Naive B cell (primary cell): Measurements from ENCODE around the gene DGUOK. TPM values are rescaled to one million over a fixed set of nuclear protein-coding genes. Genes with fewer than 3 reads are reported as not detected.
"Not testable (repeated sequence)": the region's sequence is repeated elsewhere in the genome, so short reads cannot be mapped to it uniquely, and the experiment has no call there.

ENCODE experiments used
- ATAC-seq, 2 donors: fragments of 150-1000 bp; cut with Tn5 transposase; 2 replicates each; pipeline ENCODE4 v1.10.0; 2021; ENCODE audit warnings: low read depth in 2 of 2, mild to moderate bottlenecking in 2 of 2, moderate library complexity in 2 of 2
- DNase-seq: peaks from one replicate; pipeline ENCODE4 v3.0.0; 2022
- H3K27ac Mint-ChIP-seq, 6 donors: one replicate each; pipeline ENCODE4 v1.8.0; 2020 to 2022; ENCODE audit warnings: mild to moderate bottlenecking in 6 of 6, mixed read lengths in 6 of 6, moderate library complexity in 5 of 6, inconsistent platforms in 2 of 6
- H3K27me3 Mint-ChIP-seq, 3 donors: one replicate each; pipeline ENCODE4 v1.8.0; 2021 to 2022; ENCODE audit warnings: mixed read lengths in 3 of 3, mild to moderate bottlenecking in 1 of 3
- H3K36me3 Mint-ChIP-seq, 2 donors: one replicate each; pipeline ENCODE4 v1.8.0; 2020 to 2022; ENCODE audit warnings: mixed read lengths in 2 of 2, inconsistent platforms in 1 of 2, mild to moderate bottlenecking in 1 of 2
- H3K4me1 Mint-ChIP-seq, 3 donors: one replicate each; pipeline ENCODE4 v1.8.0; 2020 to 2022; ENCODE audit warnings: mixed read lengths in 3 of 3, inconsistent platforms in 1 of 3, mild to moderate bottlenecking in 1 of 3, moderate library complexity in 1 of 3
- H3K4me3 Mint-ChIP-seq, 8 donors: one replicate each; pipeline ENCODE4 v1.8.0; 2020 to 2022; ENCODE audit warnings: mild to moderate bottlenecking in 8 of 8, mixed read lengths in 8 of 8, moderate library complexity in 8 of 8, inconsistent platforms in 2 of 8
- H3K9me3 Mint-ChIP-seq, 7 donors: one replicate each; pipeline ENCODE4 v1.8.0; 2020 to 2022; ENCODE audit warnings: mixed read lengths in 7 of 7, mild to moderate bottlenecking in 5 of 7, inconsistent platforms in 2 of 7, moderate library complexity in 1 of 7
- polyA plus RNA-seq, 6 donors: library from polyadenylated mRNA; unstranded; fragments of 300-500 nt; fragmentation: Illumina TruSeq; gene quantifications; one replicate each; pipeline ENCODE4 v1.2.3, GENCODE V29; 2021; ENCODE audit warnings: low read depth in 6 of 6

Gene DGUOK
- 100 to 1,000 TPM; 192 to 245 (median 213) TPM for polyA plus RNA-seq

DNA sequence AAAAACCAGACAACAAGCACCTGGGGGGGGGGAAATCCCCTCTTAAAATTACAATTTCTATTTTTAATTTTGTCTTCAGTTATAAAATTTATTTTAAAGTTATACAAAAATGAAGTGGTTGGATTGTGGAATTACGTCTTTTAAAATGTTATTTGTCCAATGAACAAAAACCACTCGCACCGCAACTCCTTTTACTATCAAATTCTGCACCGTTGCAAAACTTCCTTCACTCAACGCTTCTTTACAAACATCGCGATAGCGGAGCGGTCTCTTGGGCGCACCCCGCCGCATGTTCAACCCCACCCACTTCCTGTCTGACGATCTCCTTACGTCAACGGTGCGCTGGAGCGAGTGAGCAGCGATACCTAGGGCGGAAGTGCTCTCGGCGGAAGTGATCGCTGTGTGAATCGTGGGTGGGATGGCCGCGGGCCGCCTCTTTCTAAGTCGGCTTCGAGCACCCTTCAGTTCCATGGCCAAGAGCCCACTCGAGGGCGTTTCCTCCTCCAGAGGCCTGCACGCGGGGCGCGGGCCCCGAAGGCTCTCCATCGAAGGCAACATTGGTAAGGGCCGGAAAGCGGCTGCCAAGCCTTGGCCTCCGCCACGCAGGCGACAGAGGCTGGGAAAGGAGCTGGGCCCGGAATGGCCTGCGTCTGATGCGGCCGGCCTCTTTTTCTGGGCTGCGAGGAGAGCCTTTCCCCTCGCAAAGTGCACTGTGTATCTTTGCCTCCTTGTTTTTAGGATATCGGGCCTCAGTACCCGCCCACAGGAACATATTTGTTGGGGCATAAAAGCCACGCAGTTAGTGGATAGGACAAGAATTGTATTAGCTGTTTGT is at the start of gene DGUOK:
Gene DGUOK, plus strand, starts transcription at position 388 of the 835 bp plus-strand sequence. Its CDS starts 31 bp downstream, at position 419.
- peak within 1 kb of the TSS; percentile 67 to 97 (median 92) for H3K4me3 Mint-ChIP-seq
- DNase-seq (peak; percentile 98), ATAC-seq (peak; percentile 96 to 98)
- H3K4me1 Mint-ChIP-seq: peaks cover 35 to 69% (median 53%) of the 10 kb centered on the region in 3 donors
- H3K36me3 Mint-ChIP-seq: peaks cover 5 to 10% of the 10 kb centered on the region in 2 donors
- peak within 1 kb of the TSS; percentile 98 to 99 (median 99) for H3K27ac Mint-ChIP-seq
- H3K9me3 Mint-ChIP-seq: peaks cover 0 to 4% (median 0%) of the 10 kb centered on the region in 7 donors
- H3K27me3 Mint-ChIP-seq: no peaks in the 10 kb centered on the region

DNA sequence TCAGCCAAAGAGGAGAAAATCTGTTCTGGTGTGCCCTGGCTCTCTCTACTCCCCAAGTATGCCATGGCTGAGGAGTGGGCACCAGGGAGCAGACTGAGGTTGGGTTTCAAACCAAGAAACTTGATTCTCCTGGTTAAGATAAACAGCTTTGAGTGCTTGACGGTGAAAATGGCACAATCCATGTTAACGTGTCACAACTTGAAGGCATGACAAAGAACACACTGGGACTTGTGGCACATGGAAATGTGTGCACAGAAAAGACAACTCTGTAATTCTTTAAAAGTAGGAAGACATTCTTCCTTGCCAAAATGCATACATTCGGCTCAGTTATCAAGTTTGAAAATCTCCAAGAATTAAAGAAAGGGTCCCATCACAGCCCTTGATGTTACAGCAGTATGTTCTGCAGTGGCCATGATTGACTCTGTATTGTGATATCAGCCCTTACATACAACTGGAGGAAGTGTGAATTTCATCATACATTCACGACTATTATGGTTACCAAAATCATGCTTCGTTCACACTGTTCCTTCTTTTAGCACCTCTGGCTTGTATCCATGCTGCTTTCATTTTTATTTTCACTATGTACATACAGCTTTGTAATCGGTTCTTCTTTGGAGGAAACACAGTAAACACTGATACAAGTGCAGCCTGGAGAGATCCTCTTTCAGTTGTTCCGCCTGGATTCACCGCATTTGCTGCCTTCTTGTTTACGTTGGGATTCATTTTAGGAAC is 49.4 kb upstream of the DGUOK start:
- H3K9me3 Mint-ChIP-seq: peaks cover 0 to 2% (median 0%) of the 10 kb centered on the region in 7 donors
- peaks cover 0 to 10% (median 5%) of the 10 kb centered on the region in 3 donors for H3K27me3 Mint-ChIP-seq
- peaks cover 0 to 7% (median 4%) of the 10 kb centered on the region in 3 donors for H3K4me1 Mint-ChIP-seq
- H3K4me3 Mint-ChIP-seq: no peak overlapping the region
- ATAC-seq (peak; percentile 35 to 56), DNase-seq (no peak)
- no peaks in the 10 kb centered on the region for H3K36me3 Mint-ChIP-seq
- peak overlapping the region in 1 of 6 donors; percentile 35 for H3K27ac Mint-ChIP-seq

GRCh38 chr2:73877984-73878383 is 48.7 kb upstream of the DGUOK start:
- peaks cover 5 to 13% (median 12%) of the 10 kb centered on the region in 3 donors for H3K27me3 Mint-ChIP-seq
- not testable (repeated sequence) for H3K9me3 Mint-ChIP-seq, H3K4me3 Mint-ChIP-seq, H3K36me3 Mint-ChIP-seq, H3K27ac Mint-ChIP-seq, ATAC-seq, H3K4me1 Mint-ChIP-seq, DNase-seq

DNA sequence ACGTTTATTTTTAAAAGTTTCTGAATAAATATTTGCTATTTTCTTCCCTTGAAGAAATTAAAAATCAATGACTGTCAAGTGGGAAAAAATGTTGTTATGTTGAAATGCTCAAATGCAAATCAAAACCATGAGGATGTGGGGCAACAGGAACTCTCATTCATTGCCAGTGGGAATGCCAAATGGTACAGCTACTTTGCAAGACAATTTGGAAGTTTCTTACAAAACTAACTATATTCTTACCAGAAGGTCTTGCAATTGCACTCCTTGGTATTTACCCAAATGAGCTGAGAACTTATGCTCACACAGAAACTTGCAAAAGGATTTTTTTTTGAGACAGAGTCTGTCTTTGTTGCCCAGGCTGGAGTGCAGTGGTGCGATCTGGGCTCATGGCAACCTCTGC is 41.3 kb upstream of the DGUOK start:
- peaks cover 30 to 40% (median 32%) of the 10 kb centered on the region in 3 donors for H3K27me3 Mint-ChIP-seq
- no peaks in the 10 kb centered on the region for H3K36me3 Mint-ChIP-seq
- DNase-seq: no peak
- ATAC-seq: no peak
- H3K27ac Mint-ChIP-seq: no peak overlapping the region
- H3K4me3 Mint-ChIP-seq: no peak overlapping the region
- no peaks in the 10 kb centered on the region for H3K9me3 Mint-ChIP-seq
- H3K4me1 Mint-ChIP-seq: no peaks in the 10 kb centered on the region

DNA sequence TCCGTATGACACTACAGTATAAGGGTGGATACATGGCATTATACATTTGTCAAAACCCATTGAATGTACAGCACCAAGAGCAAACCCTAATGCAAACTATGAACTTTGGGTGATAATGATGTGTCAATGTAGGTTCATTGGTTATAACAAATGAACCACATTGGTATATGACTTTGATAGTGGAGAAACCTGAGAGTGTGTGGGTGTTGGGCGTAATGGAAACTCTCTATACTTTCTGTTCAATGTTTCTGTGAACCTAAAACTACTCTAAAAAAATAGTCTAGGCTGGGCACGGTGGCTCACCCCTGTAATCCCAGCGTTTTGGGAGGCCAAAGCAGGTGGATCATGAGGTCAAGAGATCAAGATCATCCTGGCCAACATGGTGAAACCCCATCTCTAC is 40.3 kb upstream of the DGUOK start:
- Mint-ChIP-seq H3K4me1 (no peaks in the 10 kb centered on the region), H3K9me3 (no peaks in the 10 kb centered on the region), H3K36me3 (no peaks in the 10 kb centered on the region), H3K27me3 (peaks cover 30 to 46% (median 37%) of the 10 kb centered on the region in 3 donors), H3K4me3 (no peak overlapping the region), H3K27ac (peak overlapping the region in 1 of 6 donors; percentile 23)
- DNase-seq (no peak), ATAC-seq (no peak)

GRCh38 chr2:73887596-73888353 is 38.9 kb upstream of the DGUOK start:
- not testable (repeated sequence) for H3K36me3 Mint-ChIP-seq, H3K9me3 Mint-ChIP-seq, ATAC-seq, DNase-seq, H3K27ac Mint-ChIP-seq, H3K4me3 Mint-ChIP-seq, H3K4me1 Mint-ChIP-seq
- H3K27me3 Mint-ChIP-seq: peaks cover 26 to 46% (median 36%) of the 10 kb centered on the region in 3 donors

DNA sequence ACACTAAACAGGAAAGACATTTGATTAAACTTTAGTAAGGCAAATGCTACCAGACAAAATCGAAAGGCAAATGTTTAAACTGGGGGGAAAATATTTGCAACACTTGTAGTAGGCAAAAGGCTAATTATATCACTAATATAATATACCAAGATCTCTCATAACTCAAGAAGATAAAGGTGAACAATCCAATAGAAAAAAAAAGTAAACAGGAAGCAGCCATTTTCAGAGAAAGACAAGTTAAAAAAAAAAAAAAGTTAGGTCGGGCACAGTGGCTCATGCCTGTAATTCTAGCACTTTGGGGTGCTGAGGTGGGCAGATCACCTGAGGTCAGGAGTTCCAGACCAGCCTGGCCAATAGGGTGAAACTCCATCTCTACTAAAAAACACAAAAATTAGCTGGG is 38.3 kb upstream of the DGUOK start:
- H3K36me3 Mint-ChIP-seq: no peaks in the 10 kb centered on the region
- DNase-seq: no peak
- no peaks in the 10 kb centered on the region for H3K4me1 Mint-ChIP-seq
- H3K9me3 Mint-ChIP-seq: no peaks in the 10 kb centered on the region
- no peak for ATAC-seq
- H3K27ac Mint-ChIP-seq: no peak overlapping the region
- H3K4me3 Mint-ChIP-seq: no peak overlapping the region
- peaks cover 23 to 40% (median 30%) of the 10 kb centered on the region in 3 donors for H3K27me3 Mint-ChIP-seq

GRCh38 chr2:73889206-73889605 is 37.5 kb upstream of the DGUOK start:
- no peaks in the 10 kb centered on the region for H3K9me3 Mint-ChIP-seq
- H3K27me3 Mint-ChIP-seq: peaks cover 19 to 37% (median 26%) of the 10 kb centered on the region in 3 donors
- ATAC-seq (no peak), DNase-seq (no peak)
- H3K4me3 Mint-ChIP-seq: no peak overlapping the region
- H3K36me3 Mint-ChIP-seq: no peaks in the 10 kb centered on the region
- peak overlapping the region in 1 of 6 donors; percentile 21 for H3K27ac Mint-ChIP-seq
- H3K4me1 Mint-ChIP-seq: no peaks in the 10 kb centered on the region

GRCh38 chr2:73890301-73891092 is 36.2 kb upstream of the DGUOK start:
- ATAC-seq (no peak), DNase-seq (no peak)
- H3K27me3 Mint-ChIP-seq: peaks cover 16 to 37% (median 31%) of the 10 kb centered on the region in 3 donors
- H3K4me3 Mint-ChIP-seq: no peak overlapping the region
- peak overlapping the region in 1 of 6 donors; percentile 27 for H3K27ac Mint-ChIP-seq
- no peaks in the 10 kb centered on the region for H3K36me3 Mint-ChIP-seq
- no peaks in the 10 kb centered on the region for H3K9me3 Mint-ChIP-seq
- no peaks in the 10 kb centered on the region for H3K4me1 Mint-ChIP-seq

DNA sequence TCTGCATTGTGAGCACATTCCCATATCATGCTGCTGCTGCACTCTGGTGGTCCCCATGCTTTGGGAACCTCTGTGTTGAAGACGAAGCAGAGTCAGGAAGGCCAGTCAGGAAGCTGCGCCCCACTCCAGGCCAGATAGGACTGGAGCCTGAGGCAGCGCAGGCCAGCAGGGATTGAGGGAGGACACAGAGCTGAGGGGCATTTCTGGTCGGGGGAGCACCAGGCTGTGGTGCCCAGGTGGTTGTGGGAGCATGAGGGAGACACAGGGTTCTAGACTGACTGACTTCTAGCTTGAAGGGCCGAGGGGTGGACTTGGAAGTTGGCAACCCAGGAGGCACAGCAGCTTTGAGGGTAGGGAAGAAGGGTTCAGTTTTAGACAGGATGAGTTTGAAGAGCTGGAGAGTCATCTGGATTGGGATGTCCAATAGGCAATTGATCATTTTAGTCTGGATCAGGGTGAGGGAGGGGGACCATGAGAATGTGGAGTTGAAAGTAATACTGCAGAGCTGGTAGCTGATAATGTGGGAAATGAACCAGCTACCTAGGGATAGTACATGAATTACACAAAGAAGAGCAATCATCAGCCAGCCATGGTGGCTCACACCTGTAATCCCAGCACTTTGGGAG is 35.3 kb upstream of the DGUOK start:
- peaks cover 3 to 4% (median 3%) of the 10 kb centered on the region in 3 donors for H3K4me1 Mint-ChIP-seq
- H3K36me3 Mint-ChIP-seq: no peaks in the 10 kb centered on the region
- peaks cover 8 to 29% (median 24%) of the 10 kb centered on the region in 3 donors for H3K27me3 Mint-ChIP-seq
- ATAC-seq: no peak
- DNase-seq: no peak
- H3K9me3 Mint-ChIP-seq: no peaks in the 10 kb centered on the region
- H3K27ac Mint-ChIP-seq: peak overlapping the region in 1 of 6 donors; percentile 85
- H3K4me3 Mint-ChIP-seq: no peak overlapping the region

GRCh38 chr2:73892631-73893329 is 33.9 kb upstream of the DGUOK start, which contains the start of gene ACTG2:
Gene ACTG2 (plus strand): TSS chr2:73893008. CDS start chr2:73901312, 8,304 bp downstream.
- H3K4me1 Mint-ChIP-seq: peaks cover 4 to 12% (median 6%) of the 10 kb centered on the region in 3 donors
- H3K27me3 Mint-ChIP-seq: peaks cover 4 to 15% (median 14%) of the 10 kb centered on the region in 3 donors
- DNase-seq (no peak), ATAC-seq (no peak)
- no peak within 1 kb of the TSS for H3K4me3 Mint-ChIP-seq
- no peaks in the 10 kb centered on the region for H3K36me3 Mint-ChIP-seq
- H3K27ac Mint-ChIP-seq: peak within 1 kb of the TSS in 2 of 6 donors; percentile 25 to 83
- no peaks in the 10 kb centered on the region for H3K9me3 Mint-ChIP-seq
